WERI-Rb-1 (cell line): ENCODE measurements around the gene IFI16.

Experiments
- DNase-seq: peaks from one replicate; pipeline ENCODE4 v3.0.0-alpha.2; 2020
- H3K27ac ChIP-seq: fragments of 250-450 bp; sonication (Bioruptor Pico); 2 replicates; pipeline ENCODE4 v1.5.1; 2020; ENCODE audit warnings: mild to moderate bottlenecking, moderate library complexity
- H3K27me3 ChIP-seq: fragments of 250-450 bp; sonication (Bioruptor Pico); 2 replicates; pipeline ENCODE4 v1.5.1; 2021; ENCODE audit warnings: mild to moderate bottlenecking, low read depth, moderate library complexity; ENCODE audit not compliant: insufficient read depth, severe bottlenecking
- H3K36me3 ChIP-seq: fragments of 250-450 bp; sonication (Bioruptor Pico); 2 replicates; pipeline ENCODE4 v1.5.1; 2020; ENCODE audit warnings: mild to moderate bottlenecking, moderate library complexity
- H3K4me3 ChIP-seq: 2 replicates; pipeline ENCODE4 v1.5.1; 2011; ENCODE audit warnings: low read depth, mild to moderate bottlenecking, control low read depth, low read length
- H3K9me3 ChIP-seq: fragments of 250-450 bp; sonication (Bioruptor Pico); 2 replicates; pipeline ENCODE4 v1.5.1; 2021; ENCODE audit warnings: mild to moderate bottlenecking, moderate library complexity; ENCODE audit not compliant: severe bottlenecking
- TF ChIP-seq, protein P1 (sequence below): IDR thresholded peaks from 2 replicates; pipeline ENCODE4 v1.5.1; 2011; ENCODE audit warnings: low read depth, mild to moderate bottlenecking, control low read depth, inconsistent platforms, low read length

Gene IFI16

DNA sequence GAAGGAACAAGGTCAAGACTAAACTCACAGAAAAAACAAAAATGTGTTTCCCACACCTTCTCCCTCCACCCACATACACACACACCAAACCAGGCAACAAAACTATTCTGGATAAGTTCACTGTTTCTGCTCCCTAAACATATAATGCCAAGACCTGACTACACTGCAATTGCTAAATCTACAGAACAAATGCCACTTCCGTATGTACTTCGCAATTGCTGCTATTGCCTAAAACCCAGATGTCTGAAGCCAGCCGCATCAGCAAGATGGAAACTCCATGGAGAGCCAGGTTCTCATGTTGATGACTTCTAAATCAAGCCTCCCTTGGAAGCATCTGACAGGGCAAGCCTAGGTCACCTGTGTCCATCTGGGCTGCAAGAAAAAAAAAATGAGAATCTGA is 75.2 kb downstream of the IFI16 start:
- TF ChIP-seq, protein P1, sequence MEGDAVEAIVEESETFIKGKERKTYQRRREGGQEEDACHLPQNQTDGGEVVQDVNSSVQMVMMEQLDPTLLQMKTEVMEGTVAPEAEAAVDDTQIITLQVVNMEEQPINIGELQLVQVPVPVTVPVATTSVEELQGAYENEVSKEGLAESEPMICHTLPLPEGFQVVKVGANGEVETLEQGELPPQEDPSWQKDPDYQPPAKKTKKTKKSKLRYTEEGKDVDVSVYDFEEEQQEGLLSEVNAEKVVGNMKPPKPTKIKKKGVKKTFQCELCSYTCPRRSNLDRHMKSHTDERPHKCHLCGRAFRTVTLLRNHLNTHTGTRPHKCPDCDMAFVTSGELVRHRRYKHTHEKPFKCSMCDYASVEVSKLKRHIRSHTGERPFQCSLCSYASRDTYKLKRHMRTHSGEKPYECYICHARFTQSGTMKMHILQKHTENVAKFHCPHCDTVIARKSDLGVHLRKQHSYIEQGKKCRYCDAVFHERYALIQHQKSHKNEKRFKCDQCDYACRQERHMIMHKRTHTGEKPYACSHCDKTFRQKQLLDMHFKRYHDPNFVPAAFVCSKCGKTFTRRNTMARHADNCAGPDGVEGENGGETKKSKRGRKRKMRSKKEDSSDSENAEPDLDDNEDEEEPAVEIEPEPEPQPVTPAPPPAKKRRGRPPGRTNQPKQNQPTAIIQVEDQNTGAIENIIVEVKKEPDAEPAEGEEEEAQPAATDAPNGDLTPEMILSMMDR: no peak
- no peak overlapping the region for H3K4me3 ChIP-seq

DNA sequence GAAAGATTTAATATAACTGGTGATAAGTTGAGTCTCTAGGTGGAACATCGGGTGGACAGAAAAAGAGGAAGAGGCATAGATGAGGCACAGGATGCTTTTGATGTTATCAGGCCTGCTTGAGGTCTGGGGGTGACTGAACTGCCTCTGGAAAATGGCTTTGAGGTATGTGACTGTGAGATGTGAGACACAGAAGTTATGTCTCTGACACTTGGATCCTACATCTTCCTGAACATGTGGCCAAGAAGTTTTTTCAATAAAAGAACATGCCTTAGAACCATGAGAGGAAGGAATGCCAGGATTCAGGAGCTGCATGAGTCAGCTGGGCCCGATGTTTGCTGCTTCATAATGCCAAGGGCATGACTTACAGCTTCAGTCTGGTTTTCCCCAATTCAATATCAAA is 78.3 kb downstream of the IFI16 start:
- no peak for DNase-seq
- Histone ChIP-seq H3K4me3 (no peak overlapping the region), H3K36me3 (no peaks in the 10 kb centered on the region), H3K27ac (no peak overlapping the region), H3K27me3 (peaks cover 66% of the 10 kb centered on the region), H3K9me3 (no peaks in the 10 kb centered on the region)
- TF ChIP-seq, protein P1: no peak

More for the DNA sequence above, 75.2 kb downstream of the IFI16 start:
- peaks cover 79% of the 10 kb centered on the region for H3K27me3 ChIP-seq
- no peaks in the 10 kb centered on the region for H3K36me3 ChIP-seq
- no peak overlapping the region for H3K27ac ChIP-seq
- H3K9me3 ChIP-seq: no peaks in the 10 kb centered on the region
- no peak for DNase-seq

DNA sequence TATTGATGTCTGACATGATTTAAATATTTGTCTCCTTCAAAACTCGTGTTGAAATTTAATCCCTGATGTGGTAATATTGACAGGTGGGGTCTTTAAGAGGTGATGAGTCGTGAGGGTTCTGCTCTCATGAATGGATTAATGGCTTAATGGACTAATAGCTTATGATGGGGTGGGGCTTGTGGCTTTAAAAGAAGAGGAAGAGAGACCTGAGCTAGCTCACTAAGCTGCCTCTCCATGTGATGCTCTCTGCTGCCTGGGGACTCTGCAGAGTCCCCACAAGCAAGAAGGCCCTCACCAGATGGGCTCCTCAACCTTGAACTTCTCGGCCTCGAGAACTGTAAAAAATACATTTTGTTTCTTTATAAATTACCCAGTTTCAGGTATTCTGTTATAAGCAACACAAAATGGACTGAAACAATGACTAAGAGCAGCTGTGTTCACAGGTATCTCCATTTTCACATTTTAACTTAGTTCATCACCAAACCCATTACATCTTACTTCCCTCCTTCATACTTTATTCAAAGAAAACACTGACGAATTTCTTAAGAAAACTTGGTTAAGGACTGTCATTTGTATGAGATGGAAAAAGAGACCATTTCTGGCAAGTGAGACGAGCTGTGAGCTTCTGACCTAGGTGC is 79.0 kb downstream of the IFI16 start:
- Histone ChIP-seq H3K27ac (no peak overlapping the region), H3K9me3 (no peaks in the 10 kb centered on the region), H3K27me3 (peaks cover 66% of the 10 kb centered on the region), H3K4me3 (no peak overlapping the region), H3K36me3 (no peaks in the 10 kb centered on the region)
- TF ChIP-seq, protein P1: no peak
- DNase-seq: no peak

DNA sequence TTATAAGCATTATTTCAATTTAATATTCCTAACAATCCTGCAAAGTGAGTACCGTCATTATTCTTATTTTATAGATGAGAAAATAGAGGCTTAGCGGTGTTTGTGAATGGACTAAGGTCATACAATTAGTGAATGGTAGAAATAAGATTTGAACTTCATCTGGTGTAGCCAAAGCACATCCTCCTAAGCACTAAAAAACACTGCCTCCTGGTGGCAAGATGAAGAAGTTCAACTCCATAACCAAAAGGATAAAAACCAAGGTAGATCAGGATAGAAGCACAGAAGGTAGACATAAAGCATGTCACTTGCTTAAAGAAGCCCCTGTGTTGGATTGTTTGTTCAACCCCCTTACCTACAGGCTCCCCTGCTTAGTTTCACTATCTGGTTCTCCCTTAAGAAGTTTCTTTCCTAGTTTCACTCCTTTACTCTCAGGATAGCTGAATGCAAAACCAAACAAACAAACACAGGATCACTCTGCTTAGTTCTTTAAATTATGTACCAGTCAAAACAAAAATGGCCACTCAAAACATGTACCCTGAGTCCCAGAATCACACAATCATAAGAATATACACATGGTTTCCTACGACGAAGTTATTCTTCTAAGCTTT is 79.6 kb downstream of the IFI16 start:
- TF ChIP-seq, protein P1: peak; percentile 55; the same call in 1 of the 2 replicates
- Histone ChIP-seq H3K9me3 (no peaks in the 10 kb centered on the region), H3K36me3 (no peaks in the 10 kb centered on the region), H3K4me3 (no peak overlapping the region), H3K27me3 (peaks cover 64% of the 10 kb centered on the region), H3K27ac (no peak overlapping the region)
- DNase-seq: no peak

DNA sequence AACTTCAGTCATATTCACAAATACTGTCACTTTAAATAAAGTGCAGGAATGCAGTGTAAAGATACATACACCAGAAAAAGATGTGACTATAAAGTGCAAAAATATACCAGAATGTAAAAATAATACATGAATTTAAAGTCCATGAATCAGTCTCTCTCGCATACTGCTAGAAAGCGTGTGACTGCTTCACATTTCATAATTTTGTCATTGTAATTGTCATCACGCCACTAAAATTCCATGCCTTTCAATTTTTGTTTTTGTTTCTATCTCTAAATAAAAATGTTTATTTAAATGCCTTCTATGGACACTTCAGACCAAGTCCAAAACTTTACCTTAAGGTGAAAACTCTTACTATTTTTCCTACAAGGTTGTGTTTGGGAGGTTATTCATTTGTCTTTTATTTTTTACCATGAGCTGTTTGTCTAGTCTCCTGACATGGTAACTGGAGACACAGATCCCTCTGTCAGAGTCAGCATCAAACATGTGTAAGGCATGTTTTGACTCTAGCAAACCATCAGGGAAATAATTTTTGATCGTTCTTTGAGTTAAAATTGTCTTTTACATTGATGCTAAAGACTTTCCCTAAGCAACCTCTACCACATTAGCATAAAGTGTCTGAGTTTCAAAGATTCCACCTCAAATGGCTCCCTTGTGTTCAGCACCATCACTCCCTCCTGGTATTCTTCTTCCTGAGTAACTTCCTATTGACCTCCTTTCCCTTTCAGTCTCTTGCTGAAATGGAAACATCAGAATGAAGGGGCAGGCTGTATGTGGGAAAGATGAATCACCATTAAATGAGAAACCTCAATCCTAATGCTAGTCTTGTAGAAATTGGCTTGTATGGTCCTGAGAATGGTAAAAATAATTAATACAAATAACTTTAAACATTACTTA is 80.8 kb downstream of the IFI16 start:
- Histone ChIP-seq H3K27me3 (peaks cover 64% of the 10 kb centered on the region), H3K36me3 (no peaks in the 10 kb centered on the region), H3K4me3 (no peak overlapping the region), H3K27ac (no peak overlapping the region), H3K9me3 (no peaks in the 10 kb centered on the region)
- TF ChIP-seq, protein P1: no peak
- DNase-seq: no peak
